Retinal pigment epithelial cell (primary cell): ENCODE measurements around the gene CHTOP.

ENCODE experiments used
- DNase-seq: peaks from one replicate; pipeline ENCODE4 v3.0.0-alpha.2; 2010; ENCODE audit warnings: low read depth
- H3K4me3 ChIP-seq: 2 replicates; pipeline ENCODE4 v1.5.1; 2011; ENCODE audit warnings: mild to moderate bottlenecking, low read length, control low read depth, moderate library complexity
- CTCF ChIP-seq: conservative IDR thresholded peaks from 2 replicates; pipeline ENCODE4 v1.5.1; 2011; ENCODE audit warnings: low read depth, low read length, control low read depth, inconsistent platforms

Gene CHTOP

GRCh38 chr1:153608742-153609584, 24.9 kb upstream of the CHTOP start:
- peak; percentile 74 for DNase-seq
- peak overlapping the region; percentile 48 for H3K4me3 ChIP-seq
- no peak for TF ChIP-seq CTCF

GRCh38 chr1:153609585-153609907, 24.3 kb upstream of the CHTOP start:
- DNase-seq = no peak
- no peak for TF ChIP-seq CTCF
- no peak overlapping the region for H3K4me3 ChIP-seq

- TF ChIP-seq CTCF = no peak
- DNase-seq = no peak
- H3K4me3 ChIP-seq = no peak overlapping the region
Observed at GRCh38 chr1:153610334-153610733, 23.5 kb upstream of the CHTOP start.

- no peak for DNase-seq
- no peak overlapping the region for H3K4me3 ChIP-seq
- no peak for TF ChIP-seq CTCF
Observed at GRCh38 chr1:153610811-153611301, 23.0 kb upstream of the CHTOP start.

- peak overlapping the region; percentile 70 for H3K4me3 ChIP-seq
- TF ChIP-seq CTCF = no peak
- DNase-seq = no peak
Observed at GRCh38 chr1:153611356-153611755, 22.5 kb upstream of the CHTOP start.

- no peak for TF ChIP-seq CTCF
- DNase-seq = no peak
- H3K4me3 ChIP-seq = peak overlapping the region; percentile 70
Observed at GRCh38 chr1:153612111-153612754, 21.6 kb upstream of the CHTOP start.
